SIG-M5 treated with dmso at 0.1 percent for 504 hours (cell line): ENCODE results near the gene ADNP.

Experiments used
- DNase-seq: peaks from one replicate; lab custom pipeline; 2025; ENCODE audit not compliant: unreplicated experiment; lab: John Stamatoyannopoulos, UW

Gene ADNP

GRCh38 chr20:50874111-50874757 is 57.0 kb downstream of the ADNP start:
- DNase-seq, result no peak

DNA sequence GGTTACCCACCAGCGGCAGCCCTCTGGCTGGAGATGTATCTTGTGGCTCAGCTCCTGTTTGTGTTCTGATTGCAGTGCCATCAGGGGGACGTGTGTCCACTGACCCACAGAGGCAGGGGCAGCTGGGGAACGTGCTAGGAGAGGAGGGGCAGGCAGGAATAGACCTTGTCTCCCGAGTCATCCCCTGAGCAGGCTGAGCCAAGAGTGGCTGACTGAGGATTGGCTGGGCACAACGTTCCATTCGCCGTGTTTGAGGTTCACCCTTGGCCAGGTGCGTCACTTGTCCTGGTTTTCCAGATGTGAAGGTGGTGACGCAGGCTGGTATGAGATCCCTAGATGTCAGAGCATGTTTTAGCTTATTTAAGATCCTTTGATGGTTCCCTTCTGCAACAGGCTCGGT is 57.7 kb downstream of the ADNP start:
- DNase-seq, result no peak

GRCh38 chr20:50872560-50873425 is 58.4 kb downstream of the ADNP start:
- no peak for DNase-seq

- DNase-seq, result no peak
Measured at GRCh38 chr20:50870561-50871161, 60.6 kb downstream of the ADNP start.

DNA sequence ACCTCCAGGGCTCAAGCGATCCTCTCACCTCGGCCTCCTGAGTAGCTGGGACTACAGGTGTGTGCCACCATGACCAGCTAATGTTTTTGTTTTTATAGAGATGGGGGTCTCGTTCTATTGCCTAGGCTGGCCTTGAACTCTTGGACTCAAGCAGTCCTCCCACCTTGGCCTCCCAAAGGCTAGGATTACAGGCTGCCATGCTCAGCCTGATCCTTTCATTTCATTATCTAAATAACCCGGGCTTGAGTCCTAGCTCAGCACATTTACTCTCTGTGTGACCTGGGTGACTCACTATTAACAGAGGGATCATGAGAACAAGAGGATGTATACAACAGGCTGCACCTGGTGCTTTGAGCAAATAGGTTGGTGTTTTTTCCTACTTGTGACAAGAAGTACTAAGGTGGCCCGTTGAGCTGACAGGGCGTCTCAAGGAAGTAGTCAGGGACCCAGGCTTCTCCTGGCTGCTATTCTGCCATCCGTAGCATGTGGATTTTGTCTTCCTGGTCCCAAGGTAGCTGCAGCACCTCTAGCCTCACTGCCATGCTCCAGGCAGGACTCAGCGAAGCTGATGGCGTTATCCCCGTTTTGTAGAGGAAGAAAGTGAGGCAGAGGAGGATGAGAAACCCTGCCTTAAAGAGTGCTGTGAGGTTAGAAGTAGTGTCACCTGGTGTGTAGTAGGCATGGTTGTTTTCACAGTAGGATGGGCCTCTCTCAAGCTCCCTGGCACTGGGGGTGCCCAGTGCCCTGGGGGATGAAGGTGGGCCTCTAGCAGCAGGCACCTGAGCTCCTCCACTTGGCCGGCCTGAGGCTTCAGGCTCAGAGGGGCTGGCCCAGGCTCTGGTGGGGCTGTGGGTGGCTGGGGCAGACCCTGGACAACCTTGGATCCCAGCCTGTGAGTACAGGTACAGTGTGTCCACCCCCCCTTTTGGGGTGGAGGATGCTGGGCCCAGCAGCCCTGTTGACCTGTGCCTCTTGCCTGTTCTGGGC is 62.4 kb downstream of the ADNP start:
- DNase-seq, result peak; percentile 50

DNA sequence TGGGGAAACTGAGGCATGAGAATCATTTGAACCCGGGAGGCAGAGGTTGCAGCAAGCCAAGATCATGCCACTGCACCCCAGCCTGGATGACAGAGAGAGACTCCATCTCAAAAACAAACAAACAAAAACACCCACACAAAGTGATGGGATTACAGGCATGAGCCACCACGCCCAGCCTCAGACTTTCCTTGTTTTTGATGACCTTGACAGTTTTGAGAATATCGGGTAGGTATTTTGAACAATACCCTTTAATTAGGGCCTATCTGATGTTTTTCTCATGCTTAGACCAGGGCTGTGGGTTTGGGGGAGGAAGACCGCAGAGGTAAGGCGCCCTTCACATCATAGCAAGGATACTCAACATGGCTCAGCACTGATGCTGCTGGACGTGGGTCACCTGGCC is 63.4 kb downstream of the ADNP start:
- DNase-seq, result no peak

DNA sequence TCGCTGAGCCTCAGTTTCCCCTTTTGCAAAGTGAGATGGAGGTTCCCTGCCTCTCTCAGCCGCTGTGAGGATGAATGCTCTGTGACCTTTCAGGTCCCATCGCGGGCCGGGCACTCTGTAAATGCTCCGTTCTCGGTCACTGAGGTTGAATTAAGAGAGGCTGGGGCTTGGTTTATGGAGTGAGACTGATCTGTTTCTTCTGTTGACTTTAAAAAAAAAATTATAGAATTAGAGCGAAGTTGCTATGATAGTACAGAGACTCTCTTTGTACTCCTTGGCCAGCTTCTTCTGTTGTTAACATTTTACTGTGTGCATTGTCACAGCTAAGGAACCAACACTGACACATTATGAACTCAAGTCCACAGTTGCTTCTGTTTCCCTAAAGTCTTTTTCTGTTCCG is 64.4 kb downstream of the ADNP start:
- no peak for DNase-seq

- no peak for DNase-seq
Measured at GRCh38 chr20:50866036-50866685, 65.1 kb downstream of the ADNP start.

GRCh38 chr20:50865591-50865990 is 65.6 kb downstream of the ADNP start:
- DNase-seq, result no peak

DNA sequence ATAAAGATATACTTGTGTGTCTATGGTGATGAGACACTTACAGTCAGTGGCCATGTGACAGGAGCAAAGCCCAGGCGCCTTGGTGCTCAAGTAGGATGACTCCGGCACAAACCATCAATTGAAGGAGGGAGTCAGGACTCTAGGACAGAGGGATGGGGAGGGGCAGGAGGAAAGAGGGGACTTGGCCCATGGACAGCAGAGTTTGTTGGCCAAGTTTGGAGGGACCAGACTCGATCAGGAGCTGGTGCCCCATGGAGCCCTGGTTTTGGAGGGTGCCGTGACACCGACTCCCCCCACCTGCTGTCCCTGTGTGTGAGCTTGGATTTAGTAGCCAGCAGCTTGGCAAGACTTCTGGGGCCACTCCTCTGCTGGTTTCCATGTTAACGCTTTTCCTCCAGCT is 66.1 kb downstream of the ADNP start:
- no peak for DNase-seq

DNA sequence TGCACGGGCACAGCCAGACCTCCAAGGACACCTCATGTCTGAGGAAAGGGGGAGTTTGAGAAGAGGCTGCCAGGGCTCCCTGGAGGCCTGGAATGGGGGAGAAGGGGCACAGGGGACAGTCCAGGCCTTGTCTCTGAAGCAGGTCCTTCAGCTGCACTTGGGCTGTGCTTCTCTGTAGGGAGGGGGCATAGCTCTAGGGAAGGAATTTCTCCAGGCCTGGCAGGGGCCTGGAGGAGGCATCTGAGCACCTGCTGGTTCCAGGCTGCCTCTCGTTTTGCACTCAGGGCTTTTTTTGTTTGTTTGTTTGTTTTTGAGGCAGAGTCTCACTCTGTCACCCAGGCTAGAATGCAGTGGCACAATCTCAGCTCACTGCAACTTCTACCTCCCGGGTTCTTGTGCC is 68.7 kb downstream of the ADNP start:
- no peak for DNase-seq

GRCh38 chr20:50861012-50861411 is 70.2 kb downstream of the ADNP start:
- DNase-seq, result no peak

DNA sequence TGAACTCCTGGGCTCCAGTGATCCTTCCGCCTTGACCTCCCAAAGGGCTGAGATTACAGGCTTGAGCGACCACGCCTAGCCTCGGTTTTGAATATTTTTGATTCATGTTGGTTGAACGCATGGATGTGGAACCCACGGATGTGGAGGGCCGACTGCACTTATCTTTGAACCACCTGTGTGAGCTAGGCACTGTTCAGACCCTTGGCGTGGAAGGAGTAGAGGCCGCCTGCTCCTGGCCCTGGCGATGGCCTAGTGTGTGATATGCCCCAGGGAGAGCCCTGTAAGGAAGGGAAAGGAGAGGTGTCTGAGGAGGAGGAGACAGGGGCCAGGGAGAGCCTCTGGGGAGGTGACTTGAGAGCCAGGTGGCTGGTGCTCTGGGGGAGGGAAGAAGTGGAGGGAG is 72.1 kb downstream of the ADNP start:
- DNase-seq, result no peak

DNA sequence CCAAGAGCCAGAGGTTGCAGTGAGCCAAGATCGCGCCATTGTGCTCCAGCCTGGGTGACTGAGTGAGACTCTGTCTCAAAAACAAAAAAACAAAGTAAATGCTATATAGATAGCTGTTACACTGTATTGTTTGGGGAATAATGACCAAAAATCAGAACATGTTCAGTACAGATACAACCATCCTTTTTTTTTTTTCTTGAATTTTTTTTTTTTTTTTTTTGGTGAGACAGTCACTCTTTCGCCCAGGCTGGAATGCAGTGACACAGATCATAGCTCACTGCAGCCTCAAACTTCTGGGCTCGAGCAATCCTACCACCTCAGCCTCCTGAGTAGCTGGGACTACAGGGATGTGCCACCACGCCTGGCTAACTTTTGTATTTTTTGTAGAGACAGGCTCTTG is 72.7 kb downstream of the ADNP start:
- DNase-seq, result no peak

- no peak for DNase-seq
Measured at GRCh38 chr20:50857348-50857747, 73.9 kb downstream of the ADNP start.

GRCh38 chr20:50856475-50857041 is 74.7 kb downstream of the ADNP start:
- DNase-seq, result no peak

DNA sequence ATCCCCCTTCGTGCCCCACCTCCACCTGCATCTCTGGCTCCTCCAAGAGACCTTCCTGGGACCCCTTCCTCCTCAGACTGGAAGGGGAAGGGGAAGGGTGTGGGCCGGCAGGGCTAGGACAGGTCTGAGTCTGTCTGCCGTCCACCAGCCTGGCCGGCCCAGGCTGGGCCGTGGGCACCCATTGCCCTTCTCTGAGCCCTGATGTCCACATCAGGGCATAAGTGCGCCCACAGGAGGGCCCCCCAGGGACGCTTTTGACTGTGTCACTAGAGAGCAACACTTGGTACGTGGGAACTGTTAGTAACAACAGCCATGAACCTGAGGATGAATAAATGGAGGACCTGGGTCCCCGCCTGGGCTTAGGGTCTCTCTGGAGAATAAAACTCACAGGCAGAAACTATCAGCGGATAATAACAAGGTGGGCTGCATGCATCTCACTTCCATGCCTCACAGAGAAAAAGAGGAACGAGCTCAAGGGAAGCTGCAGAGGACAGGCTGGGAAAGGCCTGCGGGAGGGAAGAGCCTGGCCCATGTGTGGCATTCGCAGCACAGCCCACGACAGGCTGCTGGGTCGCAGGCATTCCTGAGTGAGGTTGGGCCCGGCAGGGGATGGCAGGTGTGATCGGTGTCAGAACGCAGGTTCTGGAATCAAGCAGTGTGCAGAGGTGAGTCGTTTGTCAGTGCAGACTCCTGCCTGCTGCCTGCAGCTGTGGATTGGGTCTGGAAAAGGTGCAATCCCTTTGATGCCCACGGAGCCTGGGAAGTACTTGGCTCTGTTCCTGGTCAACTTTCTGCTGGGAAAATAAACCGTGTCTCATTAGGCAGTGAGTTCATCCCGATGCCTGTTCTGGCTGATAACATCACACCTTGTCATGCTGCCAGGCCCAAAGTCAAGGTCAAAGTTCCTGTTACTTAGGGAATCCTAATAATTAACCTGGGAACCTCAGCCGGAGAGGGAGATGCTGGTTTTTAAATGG is 75.5 kb downstream of the ADNP start:
- peak; percentile 29 for DNase-seq

GRCh38 chr20:50854506-50855249 is 76.6 kb downstream of the ADNP start:
- DNase-seq, result no peak
